ENCODE results near the gene ADAM33.

DNA sequence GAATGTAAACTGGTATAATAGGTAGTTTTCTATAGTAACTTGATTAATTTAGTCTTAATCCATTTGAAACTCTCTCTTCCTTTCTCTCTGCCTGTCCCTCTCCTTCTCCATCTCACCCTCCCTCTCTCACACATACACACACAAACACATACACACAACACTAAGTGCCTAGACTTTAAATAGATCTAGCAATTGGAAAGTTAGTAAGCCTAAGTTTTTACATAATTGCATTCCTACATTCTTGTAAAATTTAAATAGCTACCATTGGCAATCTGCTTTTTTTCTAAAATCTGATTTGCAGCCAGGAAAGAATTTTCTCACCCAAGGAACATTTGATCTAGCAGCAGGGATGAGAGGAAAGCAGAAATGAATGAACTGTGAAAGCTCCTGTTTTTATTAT, 34.3 kb downstream of the ADAM33 start:
- no peak for TF ChIP-seq POLR2A (IDR thresholded peaks at IDR 0.05; ENCODE audit: low read length)
- no peak for TF ChIP-seq GATA1 (IDR thresholded peaks at IDR 0.05; ENCODE audit: low read depth, low read length)
